ENCODE results near the gene CD200.

DNA sequence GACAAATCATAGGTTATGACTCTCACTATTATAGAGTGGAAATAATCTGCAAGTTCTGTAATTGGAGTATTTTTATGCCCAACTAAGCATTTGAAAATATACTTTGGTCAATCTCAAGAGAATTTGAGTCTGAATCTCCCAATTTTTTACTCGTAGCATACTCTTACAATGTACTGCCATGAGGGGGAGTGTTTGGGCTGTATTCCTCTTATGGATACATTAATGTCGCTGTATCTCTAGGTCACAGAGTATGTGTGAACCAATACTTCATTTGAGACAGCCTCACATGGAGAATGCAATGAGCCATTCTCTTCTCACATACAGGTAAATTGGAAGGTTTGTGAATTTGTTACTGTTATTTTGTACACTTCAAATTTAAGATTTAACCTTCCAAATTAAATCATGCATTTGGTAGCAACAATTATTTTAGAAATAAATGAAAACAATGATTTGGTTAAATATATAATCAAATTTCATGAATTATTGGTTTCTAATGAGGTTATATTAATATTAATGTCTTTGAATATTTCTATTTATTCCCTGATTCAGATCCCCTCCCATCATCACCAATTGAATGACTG lies 5.5 kb upstream of the CD200 start:
- TF ChIP-seq JUN (IDR thresholded peaks at IDR 0.05; ENCODE audit: borderline replicate concordance, low read depth, low read length) = no peak
- TF ChIP-seq JUN (CRISPR knock-in tag; IDR thresholded peaks at IDR 0.05; ENCODE audit: borderline replicate concordance) = no peak
- no peak for TF ChIP-seq ZNF76 (CRISPR knock-in tag; IDR thresholded peaks at IDR 0.05; ENCODE audit: borderline replicate concordance)
- no peak for TF ChIP-seq MAFK (IDR thresholded peaks at IDR 0.05; ENCODE audit: low read length)
- no peak for TF ChIP-seq CEBPB (tag; IDR thresholded peaks at IDR 0.05)
- no peak for TF ChIP-seq CBFA2T3 (IDR thresholded peaks at IDR 0.05)
- no peak for TF ChIP-seq ZFP36 (IDR thresholded peaks at IDR 0.05; ENCODE audit: low read depth, low read length, partially characterized antibody)
- TF ChIP-seq TCF7 (IDR thresholded peaks at IDR 0.05; ENCODE audit: borderline replicate concordance) = no peak
- no peak for TF ChIP-seq ZC3H11A (IDR thresholded peaks at IDR 0.05; ENCODE audit: low read depth, low read length)
- TF ChIP-seq CBX3 (IDR thresholded peaks at IDR 0.05; ENCODE audit: borderline replicate concordance in 1 of 2, low read length in 2 of 2) = no peak
- no peak for TF ChIP-seq MEIS2 (IDR thresholded peaks at IDR 0.05; ENCODE audit: partially characterized antibody)
- no peak for TF ChIP-seq USF2 (CRISPR knock-in tag; IDR thresholded peaks at IDR 0.05)
- TF ChIP-seq, protein P1, sequence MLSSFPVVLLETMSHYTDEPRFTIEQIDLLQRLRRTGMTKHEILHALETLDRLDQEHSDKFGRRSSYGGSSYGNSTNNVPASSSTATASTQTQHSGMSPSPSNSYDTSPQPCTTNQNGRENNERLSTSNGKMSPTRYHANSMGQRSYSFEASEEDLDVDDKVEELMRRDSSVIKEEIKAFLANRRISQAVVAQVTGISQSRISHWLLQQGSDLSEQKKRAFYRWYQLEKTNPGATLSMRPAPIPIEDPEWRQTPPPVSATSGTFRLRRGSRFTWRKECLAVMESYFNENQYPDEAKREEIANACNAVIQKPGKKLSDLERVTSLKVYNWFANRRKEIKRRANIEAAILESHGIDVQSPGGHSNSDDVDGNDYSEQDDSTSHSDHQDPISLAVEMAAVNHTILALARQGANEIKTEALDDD (IDR thresholded peaks at IDR 0.05) = no peak

All from K562 (cell line).